ENCODE measurements around the gene RBM39.
"Not testable (repeated sequence)": the region's sequence is repeated elsewhere in the genome, so short reads cannot be mapped to it uniquely, and the experiment has no call there.

RBM39 gene

DNA sequence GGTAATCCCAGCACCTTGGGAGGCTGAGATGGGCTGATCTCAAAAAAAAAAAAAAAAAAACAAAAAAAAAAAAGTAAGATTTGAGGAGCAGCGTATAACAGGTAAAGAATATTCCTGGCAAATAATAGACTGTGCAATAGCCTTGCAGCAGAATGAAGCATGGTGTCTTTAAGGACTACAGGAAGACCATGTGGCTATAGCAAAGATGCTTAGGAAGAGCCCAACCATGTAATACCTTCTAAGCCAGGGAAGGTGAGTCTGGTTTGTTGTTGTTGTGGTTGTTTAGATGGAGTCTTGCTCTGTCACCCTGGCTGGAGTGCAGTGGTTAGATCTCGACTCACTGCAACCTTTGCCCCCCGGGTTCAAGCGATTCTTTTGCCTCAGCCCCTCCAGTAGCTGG lies 14.3 kb upstream of the RBM39 start:
- DNase-seq (ENCODE audit: low read depth, low spot score), result no peak

GRCh38 chr20:35750611-35751010 lies 8.6 kb upstream of the RBM39 start:
- no peak for DNase-seq (ENCODE audit: low read depth, low spot score)

- not testable (repeated sequence) for DNase-seq (ENCODE audit: low read depth, low spot score)
Observed at GRCh38 chr20:35744492-35744841, 2.4 kb upstream of the RBM39 start.

GRCh38 chr20:35743693-35744491 lies 1.8 kb upstream of the RBM39 start:
- DNase-seq (ENCODE audit: low read depth, low spot score), result no peak

DNA sequence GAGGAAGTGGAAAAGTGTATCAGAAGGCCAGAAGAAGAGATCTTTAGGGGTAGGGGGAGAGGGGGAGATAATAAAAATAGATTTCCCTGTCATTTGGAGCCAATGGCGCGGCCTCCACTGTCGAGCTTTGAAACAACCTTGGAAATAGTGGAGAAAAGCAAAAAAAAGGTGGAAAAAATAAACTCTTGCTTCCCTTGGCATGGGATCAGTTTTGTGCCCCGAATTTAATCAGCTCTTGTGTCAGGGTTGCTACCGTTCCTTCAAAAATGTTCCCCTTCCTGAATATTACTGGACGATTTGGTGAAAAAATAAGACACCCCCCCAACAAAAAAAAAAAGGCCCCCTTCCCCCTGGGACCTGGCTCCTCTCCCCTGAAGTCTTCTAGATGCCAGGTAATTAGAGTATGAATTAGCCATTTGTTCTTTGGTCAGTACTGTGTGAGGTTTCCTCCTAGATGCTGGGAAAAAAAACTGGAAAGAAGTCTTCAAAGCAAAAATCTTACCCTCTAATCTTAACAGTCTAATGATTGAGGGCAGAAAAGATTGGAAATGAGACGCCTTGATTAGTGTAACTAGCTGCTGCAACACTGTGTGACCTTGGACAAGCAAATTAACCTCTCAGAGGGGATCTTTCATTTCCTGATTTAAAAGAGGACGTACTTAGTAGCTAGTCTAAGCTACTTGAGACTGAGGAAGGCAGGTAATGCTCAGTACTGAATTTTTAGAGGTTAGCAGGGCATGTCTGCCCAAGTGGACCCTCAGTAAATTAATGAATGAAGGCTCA lies 872 bp upstream of the RBM39 start:
- DNase-seq (ENCODE audit: low read depth, low spot score), result no peak

DNA sequence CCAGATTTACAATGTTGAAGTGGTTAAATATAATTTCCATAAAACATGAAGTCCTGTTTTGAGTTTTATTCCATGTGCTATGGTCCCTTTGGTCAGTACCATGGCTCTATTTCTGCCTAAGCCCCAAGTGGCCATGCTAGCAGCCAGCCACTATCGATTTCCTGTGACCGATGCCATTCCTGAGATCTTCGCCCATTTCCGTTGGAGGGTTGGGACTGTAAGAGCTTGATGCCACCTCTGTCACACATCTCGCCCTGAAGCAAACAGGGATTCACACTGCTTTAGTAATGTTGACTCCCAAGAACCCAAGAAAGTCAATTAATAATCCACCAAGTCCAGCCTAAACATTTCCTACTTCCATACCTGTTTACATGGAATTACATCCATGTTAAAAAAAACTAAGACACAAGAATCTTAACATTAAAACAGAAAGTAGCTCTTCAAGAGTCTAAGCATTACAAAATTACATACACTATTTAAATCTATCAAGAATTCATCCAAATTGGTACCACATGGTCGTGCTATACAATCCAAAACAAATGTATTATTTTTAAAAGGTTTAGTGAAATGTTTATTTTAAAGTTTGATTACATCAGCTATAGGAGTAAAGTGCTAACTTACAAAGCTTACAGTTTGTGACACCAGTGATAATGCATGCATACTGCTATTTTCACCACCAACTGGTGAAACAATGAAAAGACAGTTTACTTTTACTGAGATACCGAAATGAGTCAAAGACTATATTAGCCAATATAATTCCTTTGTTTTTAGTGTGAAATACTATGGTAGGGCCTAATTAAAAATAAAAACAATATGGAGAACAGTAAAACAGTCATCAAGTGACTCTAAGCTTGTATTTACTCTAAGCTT lies 2.5 kb downstream of the RBM39 start:
- DNase-seq (ENCODE audit: low read depth, low spot score), result no peak

DNA sequence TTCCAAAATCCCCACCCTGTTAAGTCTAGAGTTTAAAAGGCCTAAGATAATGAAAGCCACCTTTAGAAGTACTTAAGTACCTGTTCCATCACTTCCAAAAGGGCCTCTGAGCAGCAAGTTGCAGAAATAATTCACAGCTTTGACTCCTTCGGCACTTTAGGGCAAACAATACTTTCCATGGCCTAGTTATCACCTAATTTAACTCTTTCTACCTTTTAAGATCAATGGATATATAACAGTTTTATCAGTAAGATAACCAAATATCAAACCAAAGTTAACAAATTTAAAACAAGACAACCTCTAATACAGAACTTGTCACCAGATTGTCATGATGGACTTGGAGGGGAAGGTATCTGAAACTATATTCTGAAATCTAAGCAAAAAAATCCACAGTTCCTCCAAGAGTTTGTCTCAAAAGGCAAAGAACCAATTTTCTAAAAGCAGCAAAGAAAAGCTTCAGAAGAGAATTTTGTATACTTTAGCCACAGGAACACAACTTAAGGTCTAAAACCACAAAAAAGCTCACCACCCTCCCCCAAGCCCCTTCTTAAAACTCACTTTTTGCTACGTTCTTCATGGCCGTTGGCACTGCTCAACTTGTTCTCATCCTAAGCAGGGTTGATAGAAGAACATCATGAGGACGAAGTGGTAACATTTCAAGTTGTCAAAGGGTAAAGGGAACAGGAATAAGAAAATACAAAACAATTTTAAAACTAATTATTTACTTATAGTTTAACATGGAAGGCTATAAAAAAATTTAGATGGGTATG lies 3.5 kb downstream of the RBM39 start:
- no peak for DNase-seq (ENCODE audit: low read depth, low spot score)

DNA sequence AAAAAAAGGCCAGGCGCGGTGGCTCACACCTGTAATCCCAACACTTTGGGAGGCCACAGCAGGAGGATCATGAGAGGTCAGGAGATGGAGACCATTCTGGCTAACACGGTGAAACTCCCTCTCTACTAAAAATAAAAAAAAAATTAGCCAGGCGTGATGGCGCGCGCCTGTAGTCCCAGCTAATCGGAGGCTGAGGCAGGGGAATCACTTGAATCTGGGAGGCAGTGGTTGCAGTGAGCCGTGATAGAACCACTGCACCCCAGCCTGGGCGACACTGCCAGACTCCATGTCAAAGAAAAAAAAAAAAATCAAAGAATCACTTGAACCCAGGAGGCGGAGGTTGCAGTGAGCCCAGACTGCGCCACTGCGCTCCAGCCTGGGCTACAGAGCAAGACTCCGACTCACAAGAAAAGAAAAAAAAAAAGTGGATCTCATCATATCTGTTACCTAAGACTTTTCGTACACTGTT lies 4.2 kb downstream of the RBM39 start:
- no peak for DNase-seq (ENCODE audit: low read depth, low spot score)

DNA sequence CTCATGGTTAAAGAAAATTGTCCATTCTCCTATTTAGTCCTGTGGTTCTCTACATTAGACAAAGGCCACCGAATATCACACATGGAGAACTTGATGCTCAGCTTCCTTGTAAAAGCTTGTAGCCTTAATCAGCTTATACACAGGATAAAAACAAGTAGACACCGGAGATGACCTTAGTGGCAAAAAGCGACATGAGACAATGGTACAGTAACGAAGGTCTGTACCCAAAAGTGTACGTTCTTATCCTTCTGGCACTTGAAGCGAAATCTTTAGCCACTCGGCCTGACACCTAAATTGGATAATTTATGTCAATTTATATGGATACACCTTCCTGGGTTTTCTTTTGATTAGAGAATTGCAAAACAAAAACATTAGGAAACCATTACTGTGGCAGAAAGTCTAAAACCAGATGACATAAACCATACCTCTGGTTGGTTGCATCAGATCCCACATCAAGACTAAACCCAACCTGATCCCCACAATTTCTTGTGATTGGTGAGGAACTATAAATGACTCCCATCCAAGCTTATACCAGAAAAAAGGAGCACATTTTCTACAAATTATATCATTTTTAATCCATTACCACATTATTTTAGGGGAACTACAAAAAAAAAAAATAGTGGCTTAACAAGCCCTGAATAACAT lies 6.1 kb downstream of the RBM39 start:
- no peak for DNase-seq (ENCODE audit: low read depth, low spot score)

DNA sequence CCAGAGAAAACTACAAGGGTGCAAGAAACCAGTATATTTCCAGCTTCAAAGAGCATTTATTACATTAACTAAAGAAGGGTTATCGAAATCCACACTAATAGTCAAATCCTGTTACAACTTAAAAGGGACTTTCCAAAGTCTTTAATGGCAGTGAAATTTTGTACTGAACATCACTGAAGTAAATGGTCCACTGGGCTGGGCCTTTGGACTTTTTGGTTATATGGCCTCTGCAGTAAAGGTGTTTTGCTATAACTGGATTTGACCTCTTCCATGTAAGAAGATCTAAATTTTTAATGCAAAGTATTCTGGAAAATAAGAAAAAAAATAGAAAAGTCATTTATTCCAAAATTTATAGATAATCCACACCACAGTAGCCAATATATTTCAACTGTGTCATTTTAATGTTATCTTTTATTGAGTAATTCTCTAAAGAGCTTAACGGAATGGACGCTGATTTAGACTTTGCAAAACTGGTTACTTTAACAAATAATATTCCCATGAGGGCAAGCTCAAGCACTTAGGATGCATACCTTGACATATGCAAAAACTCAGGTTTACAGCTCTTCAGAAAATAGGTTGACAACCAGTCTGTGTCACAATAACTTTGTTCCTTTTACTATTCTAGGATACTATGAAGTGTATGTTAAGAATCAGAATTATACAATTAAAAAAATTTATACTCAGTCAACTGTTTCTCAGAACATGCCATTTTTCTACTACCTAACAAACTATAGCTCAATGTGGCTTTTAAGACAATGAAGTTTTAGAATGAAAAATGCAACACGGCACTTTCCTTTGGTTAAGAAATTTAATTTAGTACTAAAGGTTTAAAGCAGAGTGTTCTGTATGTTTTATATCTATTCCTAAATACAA lies 7.0 kb downstream of the RBM39 start:
- no peak for DNase-seq (ENCODE audit: low read depth, low spot score)

GRCh38 chr20:35734374-35734773 lies 7.7 kb downstream of the RBM39 start:
- DNase-seq (ENCODE audit: low read depth, low spot score), result no peak

GRCh38 chr20:35732644-35732982 lies 9.4 kb downstream of the RBM39 start:
- DNase-seq (ENCODE audit: low read depth, low spot score), result no peak

DNA sequence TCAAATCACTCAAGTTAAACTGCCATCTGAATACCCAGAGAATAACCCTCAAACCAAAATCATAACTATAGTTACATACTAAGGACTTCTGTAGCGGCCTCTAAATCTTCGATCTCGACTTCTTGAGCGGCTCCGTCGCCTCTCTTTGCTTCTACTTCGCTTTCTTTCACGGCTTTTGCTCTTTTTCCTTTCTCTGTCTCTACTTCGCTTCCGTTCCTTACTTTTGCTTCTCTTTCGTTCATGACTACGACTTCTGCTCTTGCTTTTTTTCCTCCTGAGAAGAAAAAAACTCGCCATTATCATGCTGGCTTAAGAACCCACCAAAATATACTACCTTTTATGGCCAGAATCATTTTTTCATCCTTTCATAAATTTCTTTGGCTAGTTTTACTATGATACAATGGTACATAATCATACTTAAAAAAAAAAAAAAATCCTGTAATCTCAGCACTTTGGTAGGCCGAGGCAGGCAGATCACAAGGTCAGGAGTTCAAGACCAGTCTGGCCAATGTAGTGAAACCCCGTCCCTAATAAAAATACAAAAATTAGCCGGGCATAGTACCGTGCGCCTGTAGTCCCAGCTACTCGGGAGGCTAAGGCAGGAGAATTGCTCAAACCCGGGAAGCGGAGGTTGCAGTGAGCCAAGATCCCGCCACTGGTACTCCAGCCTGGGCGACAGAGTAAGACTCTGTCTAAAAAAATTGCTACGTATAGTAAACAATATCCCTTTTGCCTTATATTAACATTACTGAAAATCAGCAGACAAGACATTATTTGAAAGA lies 10.0 kb downstream of the RBM39 start:
- no peak for DNase-seq (ENCODE audit: low read depth, low spot score)

- DNase-seq (ENCODE audit: low read depth, low spot score), result no peak
Observed at GRCh38 chr20:35731469-35731788, 10.6 kb downstream of the RBM39 start.

- DNase-seq (ENCODE audit: low read depth, low spot score), result no peak
Observed at GRCh38 chr20:35730583-35731468, 11.2 kb downstream of the RBM39 start.

DNA sequence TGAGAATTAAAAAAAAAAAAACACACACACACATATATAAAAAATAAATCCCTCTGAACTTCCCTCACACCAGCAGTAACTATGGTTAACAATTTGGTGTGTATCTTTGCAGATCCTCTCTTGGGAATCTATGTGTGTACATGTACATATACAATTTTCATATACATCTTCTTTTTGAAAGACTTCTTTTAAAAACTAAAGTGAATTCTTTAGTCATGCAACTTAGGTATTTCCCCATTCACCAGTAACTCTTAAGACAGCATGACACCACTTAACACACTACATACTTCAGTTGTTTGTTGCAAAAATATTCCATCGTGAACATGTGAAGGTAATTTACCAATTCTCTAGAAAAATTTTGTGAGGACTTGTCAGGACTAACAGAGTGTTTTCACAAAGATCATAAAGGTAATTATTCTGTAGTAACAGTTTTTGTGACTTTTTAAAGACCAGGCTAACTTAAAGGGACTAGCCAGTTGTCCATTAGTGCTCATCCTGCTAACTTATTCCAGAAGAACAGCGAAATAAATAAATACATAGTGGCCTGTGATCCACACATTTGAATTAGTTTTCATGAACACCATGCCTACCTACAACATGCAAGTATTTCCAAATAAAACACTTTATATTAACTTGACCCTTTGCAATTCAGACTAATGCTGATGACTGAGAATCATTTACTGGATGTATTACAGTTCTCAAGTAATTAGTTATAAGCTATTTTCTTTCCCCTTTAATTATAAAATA lies 12.1 kb downstream of the RBM39 start:
- DNase-seq (ENCODE audit: low read depth, low spot score), result no peak

GRCh38 chr20:35729283-35729807 lies 12.7 kb downstream of the RBM39 start:
- no peak for DNase-seq (ENCODE audit: low read depth, low spot score)
